IMR-90 (cell line): ENCODE measurements around the gene PTP4A2.

Experiments used
- BHLHE40 ChIP-seq: fragments of 150-350 bp; IDR thresholded peaks from 2 replicates; pipeline ENCODE4 v1.6.1; 2016; ENCODE audit warnings: mild to moderate bottlenecking, low read depth, low read length
- CEBPB ChIP-seq: IDR thresholded peaks from 2 replicates; pipeline ENCODE4 v1.6.1; 2012; ENCODE audit warnings: low read depth, low read length, improper control_type of control experiment
- CTCF ChIP-seq: conservative IDR thresholded peaks from 2 replicates; pipeline ENCODE4 v1.5.1; 2012; ENCODE audit warnings: mild to moderate bottlenecking, low read depth, low read length, improper control_type of control experiment
- ELK1 ChIP-seq: fragments of 150-350 bp; IDR thresholded peaks from 2 replicates; pipeline ENCODE4 v1.6.1; 2016; ENCODE audit warnings: low read depth, mild to moderate bottlenecking, low read length, moderate library complexity, borderline replicate concordance
- MAFK ChIP-seq: IDR thresholded peaks from 2 replicates; pipeline ENCODE4 v1.6.1; 2012; ENCODE audit warnings: low read depth, low read length, improper control_type of control experiment
- MAZ ChIP-seq: IDR thresholded peaks from 2 replicates; pipeline ENCODE4 v1.6.1; 2012; ENCODE audit warnings: low read depth, mild to moderate bottlenecking, low read length, improper control_type of control experiment, moderate library complexity, borderline replicate concordance
- MXI1 ChIP-seq: IDR thresholded peaks from 2 replicates; pipeline ENCODE4 v1.6.1; 2012; ENCODE audit warnings: low read depth, mild to moderate bottlenecking, low read length, moderate library complexity, borderline replicate concordance
- NFE2L2 ChIP-seq: fragments of 150-350 bp; IDR thresholded peaks from 2 replicates; pipeline ENCODE4 v1.6.1; 2016; ENCODE audit warnings: low read depth, mild to moderate bottlenecking, low read length
- POLR2A ChIP-seq: IDR thresholded peaks from 2 replicates; pipeline ENCODE4 v1.6.1; 2012; ENCODE audit warnings: mild to moderate bottlenecking, low read depth, low read length
- RAD21 ChIP-seq: IDR thresholded peaks from 2 replicates; pipeline ENCODE4 v1.6.1; 2012; ENCODE audit warnings: low read length, improper control_type of control experiment
- RFX5 ChIP-seq: IDR thresholded peaks from 2 replicates; pipeline ENCODE4 v1.8.0; 2012; ENCODE audit warnings: low read depth, mild to moderate bottlenecking, low read length, moderate library complexity
- USF2 ChIP-seq: fragments of 150-350 bp; IDR thresholded peaks from 2 replicates; pipeline ENCODE4 v1.6.1; 2017; ENCODE audit warnings: mild to moderate bottlenecking, antibody characterized with exemption, low read length, low read depth

GRCh38 chr1:31905681-31906080 is 32.5 kb downstream of the PTP4A2 start:
- TF ChIP-seq CTCF, result no peak
- TF ChIP-seq POLR2A, result no peak
- no peak for TF ChIP-seq USF2
- no peak for TF ChIP-seq NFE2L2
- TF ChIP-seq RAD21, result no peak
- no peak for TF ChIP-seq CEBPB
- TF ChIP-seq RFX5, result no peak
- TF ChIP-seq MAZ, result no peak
- no peak for TF ChIP-seq MXI1
- no peak for TF ChIP-seq MAFK
- TF ChIP-seq BHLHE40, result no peak
- TF ChIP-seq ELK1, result no peak
